Forelimb muscle (tissue), 1 donor: ENCODE data around the gene RNF222. TPM values are rescaled to one million over a fixed set of nuclear protein-coding genes. Genes with fewer than 3 reads are reported as not detected.
A peak's percentile ranks its signal among the peaks of the same experiment; 100 is the strongest.

Experiments used
- DNase-seq: peaks from one replicate; pipeline ENCODE4 v3.0.0-alpha.2; 2013; ENCODE audit warnings: low read depth
- polyA plus RNA-seq: library from polyadenylated mRNA; unstranded; fragments of 120-200 nt; gene quantifications from one replicate; pipeline ENCODE4 v1.2.1, GENCODE V29; 2013; ENCODE audit not compliant: insufficient read length

The RNF222 gene, protein sequence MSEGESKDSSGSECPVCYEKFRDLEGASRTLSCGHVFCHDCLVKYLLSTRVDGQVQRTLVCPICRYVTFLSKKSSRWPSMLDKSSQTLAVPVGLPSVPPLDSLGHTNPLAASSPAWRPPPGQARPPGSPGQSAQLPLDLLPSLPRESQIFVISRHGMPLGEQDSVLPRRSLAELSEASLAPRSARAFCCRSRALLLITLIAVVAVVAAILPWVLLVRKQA
- polyA plus RNA-seq, result not detected

GRCh38 chr17:8397636-8398035 is at the start of gene RNF222:
TSS of gene RNF222 (minus strand) at chr17:8397827. CDS start at chr17:8393461, 4,366 bp downstream.
- no peak for DNase-seq

- DNase-seq, result no peak
Observed at GRCh38 chr17:8445536-8445935, 47.9 kb upstream of the RNF222 start.

GRCh38 chr17:8444494-8444893 is 46.9 kb upstream of the RNF222 start:
- no peak for DNase-seq

- no peak for DNase-seq
Observed at GRCh38 chr17:8443756-8444155, 46.1 kb upstream of the RNF222 start.

DNA sequence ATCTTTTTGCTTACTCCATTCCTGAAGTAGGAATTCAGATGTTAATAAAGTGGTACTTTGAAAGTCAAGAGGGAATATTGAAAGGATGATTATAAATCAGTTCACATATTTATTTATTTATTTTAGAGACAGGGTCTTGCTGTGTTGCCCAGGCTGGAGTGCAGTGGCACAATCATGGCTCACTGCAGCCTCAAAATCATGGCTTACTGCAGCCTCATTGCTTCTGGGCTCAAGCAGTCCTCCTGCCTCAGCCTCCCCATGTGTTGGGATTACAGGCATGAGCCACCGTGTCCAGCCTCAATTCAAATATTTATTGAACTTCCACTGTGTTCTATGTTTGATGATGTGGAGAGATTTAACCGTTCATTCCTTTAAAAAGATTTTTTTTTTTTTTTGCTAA is 44.7 kb upstream of the RNF222 start:
- no peak for DNase-seq

GRCh38 chr17:8441690-8442089 is 44.1 kb upstream of the RNF222 start:
- no peak for DNase-seq

DNA sequence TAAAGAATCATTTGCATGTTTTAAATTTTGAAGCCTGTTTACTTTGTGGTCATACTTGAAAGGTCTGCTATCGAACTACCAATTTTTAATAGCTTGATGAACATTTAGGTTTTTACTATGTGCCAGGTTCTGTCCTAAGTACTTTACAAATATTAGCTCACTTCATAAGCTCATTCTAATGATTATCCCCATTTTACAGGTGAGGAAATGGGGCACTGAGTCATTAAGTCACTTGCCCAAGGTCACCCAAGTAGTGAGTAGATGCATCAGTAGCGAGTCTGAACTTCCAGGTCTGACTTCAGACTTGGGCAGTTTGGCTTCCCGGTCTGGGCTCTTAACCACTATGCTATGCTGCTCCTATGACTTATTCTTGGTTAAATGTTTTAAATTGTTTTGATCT is 42.1 kb upstream of the RNF222 start:
- no peak for DNase-seq

GRCh38 chr17:8438441-8438840 is 40.8 kb upstream of the RNF222 start:
- no peak for DNase-seq

GRCh38 chr17:8436844-8437171 is 39.2 kb upstream of the RNF222 start:
- DNase-seq, result no peak

DNA sequence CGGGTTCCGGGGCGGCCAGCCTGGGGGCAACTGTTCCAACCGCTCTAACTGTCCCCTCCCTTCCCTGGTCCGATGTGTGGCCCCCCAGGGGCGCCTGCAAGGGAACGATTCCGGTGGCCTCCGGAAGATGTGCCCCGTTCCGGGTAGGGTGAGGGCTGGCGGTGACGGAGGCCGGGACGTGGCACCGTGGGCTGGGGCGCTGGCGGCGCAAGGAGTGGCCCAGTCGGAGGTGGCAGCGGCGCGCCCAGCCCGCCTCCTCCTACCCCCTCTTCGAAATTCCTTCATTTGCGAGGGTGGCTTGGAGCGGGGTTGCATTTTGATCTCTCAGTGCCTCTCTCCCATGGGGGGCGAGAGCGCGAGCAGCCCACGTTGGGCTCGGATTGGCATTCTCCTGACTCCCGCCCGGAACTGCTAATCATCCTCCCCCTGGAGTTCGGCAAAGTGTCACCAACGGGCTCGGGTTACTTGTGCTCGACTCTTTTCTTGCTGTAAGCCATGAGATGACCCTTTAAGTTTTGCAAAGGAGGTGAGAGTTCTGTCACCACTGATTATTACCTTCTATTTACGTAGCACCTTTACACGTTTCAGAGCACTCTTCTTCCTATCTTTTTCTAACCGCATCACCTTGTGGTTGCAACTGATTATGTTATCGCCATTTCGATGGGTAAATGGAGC is 38.7 kb upstream of the RNF222 start:
- DNase-seq, result no peak

GRCh38 chr17:8435245-8436168 is 37.9 kb upstream of the RNF222 start, which contains the start of gene NDEL1:
TSS of gene NDEL1 (plus strand) at chr17:8435884. CDS start at chr17:8444272, 8,388 bp downstream.
- DNase-seq, result peak; percentile 86

DNA sequence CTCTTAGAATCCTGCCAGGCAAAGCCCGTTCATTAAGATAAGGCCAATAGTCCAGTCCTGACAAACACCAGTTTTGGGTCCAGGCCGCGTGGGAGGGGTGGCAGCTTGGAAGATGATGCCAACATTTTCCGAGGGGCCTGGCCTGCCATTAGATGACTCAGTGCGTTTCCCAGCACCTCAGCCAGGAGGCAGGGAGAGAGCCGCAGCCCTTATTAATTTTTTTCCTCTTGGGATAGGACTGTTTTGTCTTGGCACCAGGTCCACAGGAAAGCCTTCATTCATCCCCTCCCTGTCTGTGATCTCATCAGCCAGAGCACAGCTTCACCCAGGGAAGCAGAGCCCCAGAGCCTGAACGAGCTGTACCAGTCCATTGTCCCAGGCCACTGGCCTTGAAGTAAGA is 33.3 kb upstream of the RNF222 start:
- no peak for DNase-seq

DNA sequence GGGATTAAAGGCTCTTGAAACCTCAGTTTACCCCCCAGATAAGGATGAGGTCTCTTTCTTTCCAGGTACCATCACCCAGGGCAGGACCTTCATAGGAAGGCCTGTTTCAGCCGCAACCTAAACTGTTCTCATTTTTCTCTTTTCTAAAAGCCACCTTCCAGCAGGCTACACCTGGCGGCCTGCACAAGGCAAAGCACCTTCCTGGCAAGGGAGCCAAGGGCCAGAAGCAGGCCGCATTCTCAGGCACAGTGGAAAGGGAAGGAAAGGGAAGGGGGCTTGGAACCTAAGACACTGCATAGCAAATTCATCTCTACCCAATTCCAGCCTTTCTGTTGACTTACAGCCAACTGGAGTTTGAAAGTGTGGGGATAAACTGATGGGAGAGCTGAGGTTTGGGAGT is 29.2 kb upstream of the RNF222 start:
- DNase-seq, result no peak

GRCh38 chr17:8426094-8426720 is 28.6 kb upstream of the RNF222 start:
- DNase-seq, result no peak

DNA sequence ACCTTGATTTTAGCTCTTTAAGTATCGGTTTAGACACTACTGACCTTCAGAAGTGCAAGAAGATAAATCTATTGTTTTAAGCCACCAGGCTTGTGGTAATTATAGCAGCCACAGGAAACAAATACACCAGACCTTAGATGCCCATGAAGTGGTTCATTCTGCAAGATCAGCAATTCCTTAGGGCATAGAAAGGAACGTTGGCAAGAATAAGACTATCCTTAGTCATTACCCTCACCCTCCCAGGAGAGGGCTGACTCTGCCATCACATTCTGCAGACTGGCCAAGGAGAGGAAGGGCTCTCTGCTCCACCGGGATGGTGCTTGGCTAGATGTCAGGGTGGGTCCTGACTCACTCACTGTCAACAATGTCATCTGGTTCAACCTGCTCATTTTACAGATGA is 23.9 kb upstream of the RNF222 start:
- no peak for DNase-seq

DNA sequence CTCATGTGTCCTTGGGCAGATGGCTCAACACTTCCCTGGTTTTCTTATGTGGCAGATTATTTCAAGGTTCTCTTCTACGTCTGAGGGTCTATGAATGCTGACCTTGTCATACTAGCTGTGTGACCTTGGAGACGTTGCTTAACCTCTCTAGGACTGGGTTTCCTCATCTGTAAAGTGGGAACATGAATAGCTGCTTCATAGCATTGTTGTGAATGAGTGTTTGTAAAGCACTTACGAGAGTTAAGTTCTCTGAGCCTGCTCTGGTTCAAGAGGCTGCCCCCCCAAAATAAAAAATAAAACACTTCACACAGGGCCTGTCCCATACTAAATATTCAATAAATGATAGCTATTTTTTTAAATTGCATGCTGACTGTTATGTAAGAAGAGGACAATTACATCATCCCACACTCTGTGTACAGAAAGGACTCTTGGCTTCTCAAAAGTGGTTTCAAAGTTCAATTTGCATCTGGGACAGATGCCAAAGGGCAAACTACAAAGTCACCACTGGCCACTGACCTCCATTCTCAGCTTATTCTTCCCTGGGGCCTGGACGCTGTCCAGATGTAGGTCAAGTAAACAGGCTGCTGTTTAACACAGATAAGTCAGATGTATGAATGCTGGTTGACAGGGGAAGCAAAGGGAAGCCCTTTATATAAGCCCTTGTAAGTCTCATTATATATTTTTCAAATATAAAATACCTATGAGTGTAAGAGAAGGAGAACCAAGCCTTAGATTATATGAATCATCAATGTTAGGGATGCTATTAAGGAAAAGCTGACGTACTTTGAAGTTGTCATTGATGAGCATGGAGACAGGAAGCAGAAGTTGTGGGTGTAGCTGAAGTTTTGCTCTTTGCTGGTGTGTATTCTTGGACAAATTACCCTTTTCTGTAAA is 22.7 kb upstream of the RNF222 start:
- peak; percentile 41 for DNase-seq

GRCh38 chr17:8419305-8419704 is 21.7 kb upstream of the RNF222 start:
- DNase-seq, result no peak

- no peak for DNase-seq
Observed at GRCh38 chr17:8418471-8418870, 20.8 kb upstream of the RNF222 start.

DNA sequence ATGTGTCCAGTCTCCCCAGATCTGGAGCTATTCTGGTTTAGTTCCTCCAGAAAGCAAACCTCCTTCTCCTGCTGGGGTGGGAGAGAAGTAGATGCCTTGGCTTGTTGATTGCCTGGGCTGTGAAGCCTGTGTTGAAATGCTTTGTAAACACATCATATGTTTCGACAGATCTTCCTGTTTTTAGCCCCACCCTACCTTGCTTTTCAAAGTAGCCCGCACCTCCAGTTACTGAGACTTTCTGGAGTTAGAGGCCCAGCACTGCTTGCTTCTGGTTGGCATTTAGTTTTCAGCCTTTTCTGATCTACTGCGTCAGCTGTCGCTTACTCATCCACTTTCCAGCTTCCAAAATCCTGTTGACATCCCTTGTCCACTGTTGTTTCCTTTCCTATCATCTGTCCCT is 20.2 kb upstream of the RNF222 start:
- no peak for DNase-seq

DNA sequence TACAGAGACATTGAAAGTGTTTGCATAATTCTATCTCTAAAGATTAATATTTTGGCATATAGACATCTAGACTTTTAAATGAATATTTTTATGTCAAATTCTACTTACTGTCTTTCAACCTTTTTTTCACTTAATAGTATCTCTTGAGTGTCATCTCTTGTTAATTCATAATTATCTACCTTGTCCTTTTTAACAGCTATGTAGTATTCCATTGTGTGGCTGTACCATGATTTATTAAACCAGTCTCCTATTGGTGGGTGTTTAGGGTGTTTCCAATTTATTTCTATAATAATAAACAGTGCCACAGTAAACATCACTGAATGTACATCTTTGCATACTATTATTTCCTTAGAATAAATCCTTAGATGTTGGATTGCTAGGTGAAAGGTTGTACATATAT is 16.3 kb upstream of the RNF222 start:
- no peak for DNase-seq

DNA sequence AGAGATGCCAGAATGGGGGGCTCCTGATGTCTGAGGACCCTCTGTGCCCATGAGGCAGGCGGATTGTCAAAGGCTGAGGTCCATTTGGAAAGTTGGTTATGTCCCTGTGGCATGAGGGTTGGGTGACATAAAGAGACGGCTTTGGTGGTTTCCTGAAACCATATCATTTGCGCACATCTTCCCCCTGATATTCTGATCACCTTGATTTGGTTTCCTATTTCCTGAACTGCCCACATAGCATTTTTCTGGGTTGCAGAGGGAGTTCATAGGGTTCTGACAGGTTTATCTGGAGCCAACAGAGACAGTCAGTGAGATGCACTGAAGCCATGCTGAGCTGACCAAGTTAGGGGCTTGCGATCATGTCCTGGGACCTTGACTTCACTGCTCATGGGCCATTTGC is 15.7 kb upstream of the RNF222 start:
- DNase-seq, result no peak
